Superior temporal gyrus (tissue), 1 donor: Measurements from ENCODE around the gene FUT7.
"Not testable (repeated sequence)": the region's sequence is repeated elsewhere in the genome, so short reads cannot be mapped to it uniquely, and the experiment has no call there.

Source experiments
- DNase-seq: peaks from one replicate; pipeline ENCODE4 v3.0.0-alpha.2; 2016; ENCODE audit errors: extremely low spot score

FUT7 gene

DNA sequence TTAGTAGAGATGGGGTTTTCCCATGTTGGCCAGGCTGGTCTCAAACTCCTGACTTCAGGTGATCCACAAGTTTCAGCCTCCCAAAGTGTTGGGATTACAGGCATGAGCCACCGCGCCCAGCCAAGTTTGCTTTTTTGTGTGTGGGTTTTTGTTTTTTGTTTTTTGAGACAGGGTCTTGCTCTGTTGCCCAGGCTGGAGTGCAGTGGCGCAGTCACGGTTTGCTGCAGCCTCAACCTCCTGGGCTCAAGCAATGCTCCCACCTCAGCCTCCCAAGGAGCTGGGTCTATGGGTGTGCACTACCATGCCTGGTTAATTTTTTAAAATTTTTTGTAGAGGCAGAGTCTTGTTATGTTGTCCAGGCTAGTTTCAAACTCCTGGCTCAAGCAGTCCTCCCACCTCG, 1.6 kb upstream of the FUT7 start:
- DNase-seq = not testable (repeated sequence)

- no peak for DNase-seq
These were observed 970 bp upstream of the FUT7 start for GRCh38 chr9:137032858-137033257.

DNA sequence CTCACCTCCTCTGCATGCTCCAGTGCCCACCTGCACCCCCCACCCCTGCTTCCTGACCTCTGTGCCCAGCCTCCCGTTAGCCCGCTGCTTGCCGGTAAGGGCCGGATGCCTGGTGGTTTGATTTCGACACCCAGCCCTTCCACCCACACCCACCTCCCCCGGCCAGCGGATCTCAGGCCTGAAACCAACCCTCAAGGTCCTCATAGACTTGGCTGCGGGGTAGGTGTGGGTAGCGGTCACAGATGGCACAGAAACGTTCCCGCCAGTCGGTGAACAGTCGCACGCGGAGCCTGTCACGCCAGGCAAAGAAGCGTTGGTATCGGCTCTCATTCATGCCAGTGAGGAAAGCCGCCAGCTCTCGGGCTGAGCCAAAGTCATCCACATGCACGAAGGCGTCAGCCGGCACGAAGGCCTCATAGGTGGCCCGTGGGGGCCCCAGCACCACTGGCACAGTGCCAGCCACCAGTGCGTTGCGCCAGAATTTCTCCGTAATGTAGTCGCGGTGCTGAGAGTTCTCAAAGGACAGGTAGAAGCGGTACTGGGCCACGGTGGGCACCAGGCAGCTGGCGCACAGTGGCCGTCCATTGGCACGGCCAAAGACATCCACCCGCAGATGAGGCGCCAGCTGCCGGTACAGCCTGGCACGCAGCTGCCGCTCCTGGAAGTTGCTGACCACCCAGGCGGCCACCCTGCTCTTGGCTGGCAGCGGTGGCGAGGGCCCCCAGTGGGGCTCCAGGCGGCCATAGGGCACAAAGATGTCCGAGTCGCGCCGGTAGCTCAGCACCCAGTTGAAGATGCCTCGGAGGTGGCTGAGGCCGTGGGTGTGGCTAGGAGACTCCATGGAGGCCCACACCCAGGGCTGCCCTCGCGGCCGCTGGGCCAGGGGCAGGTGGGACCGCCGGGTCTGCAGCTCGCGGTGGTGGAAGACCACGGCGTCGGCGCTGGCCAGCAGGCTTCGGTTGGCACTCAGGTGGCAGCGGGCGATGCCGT, 1.1 kb downstream of the FUT7 start:
- no peak for DNase-seq

GRCh38 chr9:137030006-137030405, 1.9 kb downstream of the FUT7 start:
- DNase-seq = no peak

DNA sequence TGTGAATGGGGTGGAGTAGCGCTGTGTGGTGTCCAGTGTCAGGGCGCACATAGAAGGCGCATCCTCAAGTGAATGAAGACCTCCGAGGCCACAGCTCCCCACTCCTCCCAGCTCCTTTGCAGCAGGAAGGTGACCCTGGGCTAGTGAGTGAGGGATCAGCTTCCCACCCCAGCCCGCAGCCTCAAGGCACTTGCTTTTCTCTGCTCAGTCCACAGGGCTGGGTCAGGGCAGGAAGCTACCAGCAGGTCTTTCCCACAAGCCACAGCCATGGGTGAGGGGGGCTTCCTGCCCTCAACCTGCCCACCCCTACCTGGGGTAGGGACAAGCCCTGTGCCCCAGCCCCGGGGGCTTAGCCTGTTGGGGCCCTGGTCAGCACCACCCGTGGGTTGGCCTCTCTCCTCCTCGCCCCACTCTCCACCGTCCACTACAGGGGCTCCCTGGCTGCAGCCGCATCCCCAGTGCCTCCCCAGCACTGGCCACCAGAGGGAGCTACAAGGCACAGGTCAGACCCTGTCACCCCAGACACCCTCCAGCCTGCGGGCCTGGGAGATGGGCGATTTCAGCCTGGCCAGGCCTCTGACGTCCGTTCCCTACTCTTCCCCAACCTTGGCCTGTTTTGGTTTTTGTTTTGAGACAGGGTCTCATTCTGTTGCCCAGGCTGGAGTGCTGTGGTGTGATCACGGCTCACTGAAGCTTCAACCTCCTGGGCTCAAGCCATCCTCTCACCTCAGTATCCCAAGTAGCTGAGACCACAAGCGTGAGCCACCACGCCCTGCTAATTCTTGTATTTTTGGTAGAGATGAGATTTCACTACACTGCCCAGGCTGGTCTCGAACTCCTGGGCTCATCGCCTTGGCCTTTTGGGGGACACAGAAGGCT, 2.6 kb downstream of the FUT7 start:
- DNase-seq = peak; percentile 85

- DNase-seq = peak; percentile 74
These were observed 3.4 kb downstream of the FUT7 start for GRCh38 chr9:137028263-137029057.

- no peak for DNase-seq
These were observed 4.3 kb downstream of the FUT7 start, which contains the start of gene ABCA2 for GRCh38 chr9:137027369-137028262. TSS of gene ABCA2 (minus strand) at chr9:137028237. CDS start at chr9:137028140, 97 bp downstream.

GRCh38 chr9:137026828-137027227, 5.1 kb downstream of the FUT7 start:
- DNase-seq = no peak

- peak; percentile 27 for DNase-seq
These were observed 5.5 kb downstream of the FUT7 start for GRCh38 chr9:137026384-137026783.

DNA sequence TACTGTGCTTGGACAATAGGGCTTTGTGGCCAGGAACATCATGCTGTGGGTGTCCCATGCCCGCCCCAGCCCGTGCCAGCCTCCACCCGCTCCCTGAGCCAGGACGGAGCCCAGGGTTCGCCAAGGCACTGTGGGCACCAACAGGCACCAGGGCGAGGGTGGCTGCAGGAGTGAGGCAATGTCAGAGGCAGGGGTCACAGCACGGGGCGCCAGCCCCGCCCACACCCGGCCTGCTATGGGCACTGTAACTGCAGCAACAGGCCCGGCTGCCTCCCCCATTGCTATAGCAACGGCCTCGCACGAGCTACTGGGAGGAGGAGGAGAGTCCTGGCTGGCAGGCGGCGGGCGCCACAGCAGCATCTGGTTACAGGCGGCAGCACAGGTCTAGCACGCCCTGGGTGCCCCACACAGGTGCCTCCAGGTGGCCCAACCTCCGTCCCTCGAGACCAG, 6.3 kb downstream of the FUT7 start:
- peak; percentile 96 for DNase-seq

GRCh38 chr9:137023583-137023991, 8.3 kb downstream of the FUT7 start:
- DNase-seq = peak; percentile 54

- peak; percentile 31 for DNase-seq
These were observed 8.7 kb downstream of the FUT7 start for GRCh38 chr9:137023157-137023556.

GRCh38 chr9:137022662-137023008, 9.3 kb downstream of the FUT7 start:
- DNase-seq = no peak

- DNase-seq = peak; percentile 88
These were observed 9.8 kb downstream of the FUT7 start for GRCh38 chr9:137021979-137022661.

GRCh38 chr9:137021568-137021978, 10.3 kb downstream of the FUT7 start:
- no peak for DNase-seq

DNA sequence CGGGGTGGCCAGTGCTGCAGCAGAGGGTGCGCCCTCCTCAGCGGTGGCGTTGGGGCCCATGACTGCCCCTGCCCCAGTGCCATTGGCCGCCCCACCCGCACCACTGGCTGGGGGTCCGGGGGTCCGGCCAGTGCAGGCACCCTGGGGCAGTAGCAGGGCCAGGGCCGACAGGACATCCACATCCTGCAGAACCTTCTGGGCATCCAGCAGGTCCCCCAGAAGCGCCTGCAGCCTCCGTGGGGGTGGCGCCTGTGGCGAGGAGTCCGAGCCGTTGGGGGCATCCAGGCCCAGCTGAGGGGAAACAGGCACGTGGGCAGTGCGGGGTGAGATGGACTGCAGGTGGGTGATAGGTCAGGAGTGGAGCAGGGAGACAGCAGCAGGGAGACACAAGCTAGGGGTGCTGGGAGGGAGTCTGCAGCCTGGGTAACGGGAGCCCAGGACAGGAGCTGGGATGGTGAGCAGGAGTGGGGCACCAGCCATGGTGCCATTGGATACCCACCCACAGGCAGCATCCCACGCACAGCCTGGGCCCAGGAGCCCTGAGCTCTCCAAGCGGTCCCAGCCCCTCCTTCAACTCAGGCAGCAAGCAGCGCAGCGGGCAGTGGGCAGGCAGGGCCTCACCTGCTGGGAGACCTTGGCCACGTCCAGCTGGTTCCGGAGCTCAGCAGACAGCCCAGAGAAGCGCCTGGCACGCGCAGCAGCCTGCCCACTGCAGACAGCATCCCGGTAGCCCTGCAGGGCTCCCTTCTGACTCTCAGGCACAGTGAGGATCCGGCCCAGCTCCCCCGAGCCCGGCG, 10.9 kb downstream of the FUT7 start:
- no peak for DNase-seq

- DNase-seq = no peak
These were observed 11.8 kb downstream of the FUT7 start for GRCh38 chr9:137019891-137020683.
